ENCODE data around the gene NUDT5. TPM values are rescaled to one million over a fixed set of nuclear protein-coding genes. Genes with fewer than 3 reads are reported as not detected.

NUDT5 gene
- total and polyA plus RNA-seq, 2 of the 13 experiments (the other 11 are each of a cell fraction or from before 2014, with no cell fraction given) = 79.6 to 134 TPM

- TF ChIP-seq KMT2A (CRISPR knock-in tag; IDR thresholded peaks at IDR 0.05) = peak; percentile 95
- TF ChIP-seq RBFOX2 (IDR thresholded peaks at IDR 0.05; ENCODE audit: low read depth, low read length) = peak; percentile 43
- peak; percentile 51; the same call in 1 of the 2 replicates for TF ChIP-seq HIVEP1 (CRISPR knock-in tag; IDR thresholded peaks at IDR 0.05)
- TF ChIP-seq, protein P1, sequence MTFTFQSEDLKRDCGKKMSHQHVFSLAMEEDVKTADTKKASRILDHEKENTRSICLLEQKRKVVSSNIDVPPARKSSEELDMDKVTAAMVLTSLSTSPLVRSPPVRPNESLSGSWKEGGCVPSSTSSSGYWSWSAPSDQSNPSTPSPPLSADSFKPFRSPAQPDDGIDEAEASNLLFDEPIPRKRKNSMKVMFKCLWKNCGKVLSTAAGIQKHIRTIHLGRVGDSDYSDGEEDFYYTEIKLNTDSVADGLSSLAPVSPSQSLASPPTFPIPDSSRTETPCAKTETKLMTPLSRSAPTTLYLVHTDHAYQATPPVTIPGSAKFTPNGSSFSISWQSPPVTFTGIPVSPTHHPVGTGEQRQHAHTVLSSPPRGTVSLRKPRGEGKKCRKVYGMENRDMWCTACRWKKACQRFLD (CRISPR knock-in tag; IDR thresholded peaks at IDR 0.05; ENCODE audit: borderline replicate concordance) = peak; percentile 63; the same call in 1 of the 2 replicates
- TF ChIP-seq, protein P2, sequence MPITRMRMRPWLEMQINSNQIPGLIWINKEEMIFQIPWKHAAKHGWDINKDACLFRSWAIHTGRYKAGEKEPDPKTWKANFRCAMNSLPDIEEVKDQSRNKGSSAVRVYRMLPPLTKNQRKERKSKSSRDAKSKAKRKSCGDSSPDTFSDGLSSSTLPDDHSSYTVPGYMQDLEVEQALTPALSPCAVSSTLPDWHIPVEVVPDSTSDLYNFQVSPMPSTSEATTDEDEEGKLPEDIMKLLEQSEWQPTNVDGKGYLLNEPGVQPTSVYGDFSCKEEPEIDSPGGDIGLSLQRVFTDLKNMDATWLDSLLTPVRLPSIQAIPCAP (CRISPR knock-in tag; IDR thresholded peaks at IDR 0.05; ENCODE audit: low read depth) = no peak
- TF ChIP-seq ZNF615 (CRISPR knock-in tag; IDR thresholded peaks at IDR 0.05; ENCODE audit: borderline replicate concordance) = 0 out of 2 replicates have a peak, but pooled peaks have one; percentile 6
- TF ChIP-seq, protein P3, sequence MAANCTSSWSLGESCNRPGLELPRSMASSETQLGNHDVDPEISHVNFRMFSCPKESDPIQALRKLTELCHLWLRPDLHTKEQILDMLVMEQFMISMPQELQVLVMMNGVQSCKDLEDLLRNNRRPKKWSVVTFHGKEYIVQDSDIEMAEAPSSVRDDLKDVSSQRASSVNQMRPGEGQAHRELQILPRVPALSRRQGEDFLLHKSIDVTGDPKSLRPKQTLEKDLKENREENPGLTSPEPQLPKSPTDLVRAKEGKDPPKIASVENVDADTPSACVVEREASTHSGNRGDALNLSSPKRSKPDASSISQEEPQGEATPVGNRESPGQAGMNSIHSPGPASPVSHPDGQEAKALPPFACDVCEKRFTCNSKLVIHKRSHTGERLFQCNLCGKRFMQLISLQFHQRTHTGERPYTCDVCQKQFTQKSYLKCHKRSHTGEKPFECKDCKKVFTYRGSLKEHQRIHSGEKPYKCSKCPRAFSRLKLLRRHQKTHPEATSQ (CRISPR knock-in tag; IDR thresholded peaks at IDR 0.05; ENCODE audit: borderline replicate concordance) = 0 out of 2 replicates have a peak, but pooled peaks have one; percentile 19
- no peak for TF ChIP-seq ZNF629 (CRISPR knock-in tag; conservative IDR thresholded peaks at IDR 0.05)
- TF ChIP-seq NPAS2 (CRISPR knock-in tag; IDR thresholded peaks at IDR 0.05; ENCODE audit: borderline replicate concordance) = no peak
- peak; percentile 100 for TF ChIP-seq KDM5A (IDR thresholded peaks at IDR 0.05; ENCODE audit: borderline replicate concordance, low read length)
- TF ChIP-seq ATF7 (IDR thresholded peaks at IDR 0.05) = no peak
- TF ChIP-seq ATF7 (CRISPR knock-in tag; IDR thresholded peaks at IDR 0.05) = no peak
- TF ChIP-seq ZBTB25 (CRISPR knock-in tag; IDR thresholded peaks at IDR 0.05) = no peak
- TF ChIP-seq ZNF737 (CRISPR knock-in tag; IDR thresholded peaks at IDR 0.05; ENCODE audit: borderline replicate concordance) = peak; percentile 33; the same call in 1 of the 2 replicates
- TF ChIP-seq CHCHD3 (CRISPR knock-in tag; IDR thresholded peaks at IDR 0.05) = 0 out of 2 replicates have a peak, but pooled peaks have one; percentile 43
- no peak for TF ChIP-seq ZBTB7A (CRISPR knock-in tag; IDR thresholded peaks at IDR 0.05)
- no peak for TF ChIP-seq SIX4 (CRISPR knock-in tag; IDR thresholded peaks at IDR 0.05)
- TF ChIP-seq SALL2 (CRISPR knock-in tag; IDR thresholded peaks at IDR 0.05) = peak; percentile 53; the same call in 1 of the 2 replicates
- TF ChIP-seq PHF5A (CRISPR knock-in tag; IDR thresholded peaks at IDR 0.05; ENCODE audit: low read depth, unreplicated experiment) = peak; percentile 38
- TF ChIP-seq ARID2 (CRISPR knock-in tag; IDR thresholded peaks at IDR 0.05; ENCODE audit: borderline replicate concordance) = 0 out of 2 replicates have a peak, but pooled peaks have one; percentile 39
- no peak for TF ChIP-seq MIER3 (CRISPR knock-in tag; IDR thresholded peaks at IDR 0.05; ENCODE audit: borderline replicate concordance)
- TF ChIP-seq, protein P4, sequence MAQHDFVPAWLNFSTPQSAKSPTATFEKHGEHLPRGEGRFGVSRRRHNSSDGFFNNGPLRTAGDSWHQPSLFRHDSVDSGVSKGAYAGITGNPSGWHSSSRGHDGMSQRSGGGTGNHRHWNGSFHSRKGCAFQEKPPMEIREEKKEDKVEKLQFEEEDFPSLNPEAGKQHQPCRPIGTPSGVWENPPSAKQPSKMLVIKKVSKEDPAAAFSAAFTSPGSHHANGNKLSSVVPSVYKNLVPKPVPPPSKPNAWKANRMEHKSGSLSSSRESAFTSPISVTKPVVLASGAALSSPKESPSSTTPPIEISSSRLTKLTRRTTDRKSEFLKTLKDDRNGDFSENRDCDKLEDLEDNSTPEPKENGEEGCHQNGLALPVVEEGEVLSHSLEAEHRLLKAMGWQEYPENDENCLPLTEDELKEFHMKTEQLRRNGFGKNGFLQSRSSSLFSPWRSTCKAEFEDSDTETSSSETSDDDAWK (CRISPR knock-in tag; IDR thresholded peaks at IDR 0.05) = no peak
- TF ChIP-seq ZNF777 (CRISPR knock-in tag; IDR thresholded peaks at IDR 0.05) = no peak; the same call in 1 of the 2 replicates
These were observed at the start of gene NUDT5, which contains the start of gene CDC123 (continued) for GRCh38 chr10:12195603-12196506.

Data from HepG2 (cell line).